Stimulated activated CD8-positive, alpha-beta memory T cell treated with anti-CD3 and anti-CD28 coated beads, Interleukin-12 subunit alpha, Interleukin-12 subunit beta, amount 100 ng/mL, for 1 hour (primary cell): ENCODE results near the gene PTOV1.
"Not testable (repeated sequence)": the region's sequence is repeated elsewhere in the genome, so short reads cannot be mapped to it uniquely, and the experiment has no call there.

Source experiments
- DNase-seq: peaks from one replicate; pipeline ENCODE4 v3.0.0-alpha.2; 2020; ENCODE audit warnings: low read depth

PTOV1 gene

GRCh38 chr19:49817964-49818648 is 32.9 kb upstream of the PTOV1 start, which contains the start of gene MED25:
MED25 (plus strand) TSS chr19:49818289; CDS start chr19:49818342, 53 bp downstream.
- DNase-seq: peak; percentile 76

- no peak for DNase-seq
These were observed 32.1 kb upstream of the PTOV1 start for GRCh38 chr19:49818649-49819370.

DNA sequence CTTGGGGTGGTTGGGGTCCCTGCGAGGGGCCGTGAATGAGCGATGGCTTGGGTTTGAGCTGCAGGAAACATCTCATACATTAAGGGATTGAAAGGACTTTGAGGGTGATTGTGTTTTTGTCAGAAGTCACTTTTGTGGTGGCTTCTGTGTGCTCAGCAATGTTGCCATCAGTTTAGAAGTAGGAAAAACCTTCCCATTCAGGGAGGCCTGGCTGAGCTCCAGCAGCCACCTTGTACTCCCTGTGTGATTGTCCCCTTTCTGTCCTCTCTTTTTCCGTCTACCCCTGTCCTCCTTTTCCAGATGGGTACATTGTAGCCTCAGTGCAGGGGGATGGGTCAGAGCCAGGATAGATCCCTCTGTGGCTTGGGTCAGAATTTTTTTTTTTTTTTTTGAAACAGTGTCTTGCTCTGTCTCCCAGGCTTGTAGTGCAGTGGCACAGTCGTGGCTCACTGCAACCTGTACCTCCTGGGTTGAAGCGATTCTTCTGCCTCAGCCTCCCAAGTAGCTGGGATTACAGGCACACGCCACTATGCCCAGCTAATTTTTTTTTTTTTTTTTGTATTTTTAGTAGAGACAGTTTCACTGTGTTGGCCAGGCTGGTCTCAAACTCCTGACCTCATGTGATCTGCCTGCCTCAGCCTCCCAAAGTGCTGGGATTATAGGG is 31.4 kb upstream of the PTOV1 start:
- not testable (repeated sequence) for DNase-seq

DNA sequence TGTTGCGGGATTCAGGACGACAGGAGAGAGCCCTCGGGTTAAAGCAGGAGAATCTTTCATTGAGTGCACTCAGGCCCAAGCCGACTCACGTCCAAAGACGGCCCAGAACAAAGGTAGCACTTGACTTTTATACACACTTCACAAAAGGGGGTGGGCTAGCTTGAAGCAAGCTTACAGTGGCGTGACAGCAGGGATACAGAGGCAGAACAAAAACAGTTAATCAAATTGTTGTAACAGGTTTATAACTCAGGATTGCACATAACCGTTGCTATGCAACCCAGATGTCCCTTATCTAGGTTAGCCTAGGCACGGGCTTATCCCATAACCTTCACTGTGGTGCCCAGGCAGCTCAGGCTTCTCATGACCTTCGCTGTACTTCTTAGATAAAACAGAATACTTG is 30.8 kb upstream of the PTOV1 start:
- no peak for DNase-seq

DNA sequence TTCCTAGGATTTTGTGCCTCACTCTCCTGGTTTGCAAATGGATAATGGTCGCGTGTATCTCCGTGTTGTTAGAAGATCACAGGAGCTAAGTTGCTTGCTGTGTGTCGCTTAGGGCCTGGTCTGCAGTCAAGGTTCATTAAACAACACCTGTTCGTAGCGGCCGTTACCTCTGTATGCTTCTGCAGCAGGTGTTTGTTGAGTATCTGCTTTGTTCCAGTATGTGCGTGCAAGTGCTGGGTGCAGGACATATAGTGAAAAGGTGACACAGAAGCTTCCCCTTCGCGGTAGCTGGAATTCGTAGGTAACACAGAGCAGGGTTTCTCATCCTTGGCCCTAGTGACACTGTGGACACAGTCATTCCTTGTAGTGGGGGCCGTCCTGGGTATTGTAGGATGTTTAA is 27.5 kb upstream of the PTOV1 start:
- no peak for DNase-seq

GRCh38 chr19:49824662-49825061 is 26.3 kb upstream of the PTOV1 start:
- no peak for DNase-seq

GRCh38 chr19:49827034-49827433 is 23.9 kb upstream of the PTOV1 start:
- DNase-seq: no peak

- no peak for DNase-seq
These were observed 21.8 kb upstream of the PTOV1 start for GRCh38 chr19:49829200-49829599.

DNA sequence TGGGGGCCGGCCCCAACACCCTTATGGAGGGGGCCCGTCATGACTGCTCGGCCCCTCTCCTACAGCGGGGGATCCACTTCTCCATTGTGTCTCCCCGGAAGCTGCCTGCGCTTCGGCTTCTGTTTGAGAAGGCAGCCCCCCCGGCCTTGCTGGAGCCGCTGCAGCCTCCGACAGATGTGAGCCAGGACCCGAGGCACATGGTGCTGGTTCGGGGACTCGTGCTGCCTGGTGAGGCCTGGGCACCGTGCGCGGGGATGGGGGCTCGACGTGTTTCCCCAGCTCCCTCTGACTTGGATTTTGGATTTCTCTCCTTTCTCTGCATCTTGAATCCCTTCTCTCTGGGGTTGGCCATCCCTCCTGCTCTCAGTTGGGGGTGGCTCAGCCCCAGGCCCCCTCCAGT is 21.2 kb upstream of the PTOV1 start:
- no peak for DNase-seq

DNA sequence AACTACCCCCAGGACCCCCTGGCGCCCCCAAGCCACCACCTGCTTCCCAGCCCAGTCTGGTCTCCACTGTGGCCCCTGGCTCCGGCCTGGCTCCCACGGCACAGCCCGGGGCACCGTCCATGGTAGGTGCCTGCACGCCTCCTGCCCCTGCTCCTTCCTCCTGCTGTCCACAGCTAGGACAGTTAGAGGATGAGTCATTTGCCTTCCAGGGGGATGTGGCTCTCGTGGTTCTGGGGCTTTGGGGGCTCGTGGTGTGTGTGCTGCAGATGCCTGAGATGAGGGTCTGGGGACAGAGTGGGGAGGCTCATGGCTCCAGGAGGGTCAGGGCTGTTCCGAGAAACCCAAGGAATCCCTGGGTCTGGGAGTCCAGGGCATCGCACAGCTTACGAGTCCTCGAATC is 20.2 kb upstream of the PTOV1 start:
- no peak for DNase-seq

GRCh38 chr19:49831592-49831991 is 19.4 kb upstream of the PTOV1 start:
- DNase-seq: no peak

DNA sequence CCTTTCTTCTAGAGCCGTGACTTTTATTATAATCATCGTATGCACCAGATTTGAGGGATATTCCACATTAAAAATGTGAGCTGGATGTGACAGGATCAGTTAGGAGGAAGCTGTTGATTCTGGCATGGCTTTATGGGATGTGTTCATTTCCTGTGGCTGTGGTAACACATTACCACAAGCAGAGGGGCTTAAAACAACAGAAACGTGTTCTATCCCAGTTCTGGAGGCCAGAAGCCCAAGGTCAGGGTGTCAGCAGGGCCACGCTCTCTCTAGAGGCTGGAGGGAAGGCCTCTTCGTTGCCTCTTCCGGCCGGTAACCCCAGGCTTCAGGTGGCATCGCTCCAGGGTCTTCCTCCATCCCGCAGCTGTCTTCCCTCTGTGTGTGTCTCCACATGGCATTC is 18.4 kb upstream of the PTOV1 start:
- DNase-seq: no peak

DNA sequence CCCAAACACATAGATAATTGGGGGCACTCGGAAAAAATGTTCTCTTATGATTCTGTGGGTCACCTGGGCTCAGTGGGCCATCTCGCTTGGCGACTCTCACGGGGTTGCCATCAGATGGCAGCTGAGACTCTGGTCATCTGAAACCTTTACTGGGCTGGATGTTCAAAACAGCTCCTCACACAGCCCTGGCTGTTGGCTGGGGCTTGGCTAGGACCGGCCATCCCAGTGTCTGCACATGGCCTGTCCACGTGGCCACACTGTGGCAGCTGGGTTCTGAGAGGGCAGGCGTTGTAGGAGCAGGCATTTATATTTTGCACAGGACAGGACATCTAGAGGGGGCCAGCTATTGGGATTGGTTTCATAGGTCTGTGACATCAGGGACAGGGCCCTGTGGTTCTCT is 17.4 kb upstream of the PTOV1 start:
- no peak for DNase-seq

DNA sequence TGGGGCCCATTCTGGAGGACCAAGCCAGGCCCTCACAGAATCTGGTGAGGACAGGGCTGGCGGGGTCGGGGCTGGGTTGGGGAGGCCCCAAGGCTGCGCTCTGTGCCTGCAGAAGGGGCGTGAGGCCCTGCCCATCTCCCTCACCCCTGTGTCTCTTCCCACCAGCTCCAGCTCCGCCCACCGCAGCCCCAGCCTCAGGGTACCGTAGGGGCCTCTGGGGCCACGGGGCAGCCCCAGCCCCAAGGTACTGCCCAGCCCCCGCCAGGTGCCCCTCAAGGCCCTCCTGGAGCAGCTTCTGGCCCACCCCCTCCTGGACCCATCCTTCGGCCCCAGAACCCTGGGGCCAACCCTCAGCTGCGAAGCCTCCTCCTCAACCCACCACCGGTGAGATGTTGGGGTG is 15.4 kb upstream of the PTOV1 start:
- DNase-seq: no peak

- no peak for DNase-seq
These were observed 14.6 kb upstream of the PTOV1 start for GRCh38 chr19:49836176-49837008.

- DNase-seq: no peak
These were observed 14.0 kb upstream of the PTOV1 start for GRCh38 chr19:49837009-49837310.

DNA sequence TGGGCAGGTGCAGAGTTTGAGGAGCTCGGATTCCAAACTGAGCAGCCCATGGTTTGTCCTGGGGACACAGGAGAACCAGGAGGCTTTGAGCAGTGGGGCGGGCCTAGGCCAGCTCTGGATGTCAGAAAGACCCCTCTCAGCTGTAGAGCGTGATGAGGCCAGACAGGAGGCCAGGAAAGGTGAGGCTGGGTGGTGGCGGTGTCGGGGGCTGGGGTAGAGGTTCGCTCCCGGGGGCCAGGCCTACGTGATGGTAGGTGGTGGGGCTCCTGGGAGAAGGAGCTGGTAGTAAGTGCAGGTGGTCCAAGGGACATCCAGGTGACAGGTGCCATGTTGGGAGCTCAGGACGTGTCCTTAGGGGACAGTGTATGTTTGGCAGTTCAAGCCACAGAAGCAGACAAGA is 13.5 kb upstream of the PTOV1 start:
- DNase-seq: no peak

DNA sequence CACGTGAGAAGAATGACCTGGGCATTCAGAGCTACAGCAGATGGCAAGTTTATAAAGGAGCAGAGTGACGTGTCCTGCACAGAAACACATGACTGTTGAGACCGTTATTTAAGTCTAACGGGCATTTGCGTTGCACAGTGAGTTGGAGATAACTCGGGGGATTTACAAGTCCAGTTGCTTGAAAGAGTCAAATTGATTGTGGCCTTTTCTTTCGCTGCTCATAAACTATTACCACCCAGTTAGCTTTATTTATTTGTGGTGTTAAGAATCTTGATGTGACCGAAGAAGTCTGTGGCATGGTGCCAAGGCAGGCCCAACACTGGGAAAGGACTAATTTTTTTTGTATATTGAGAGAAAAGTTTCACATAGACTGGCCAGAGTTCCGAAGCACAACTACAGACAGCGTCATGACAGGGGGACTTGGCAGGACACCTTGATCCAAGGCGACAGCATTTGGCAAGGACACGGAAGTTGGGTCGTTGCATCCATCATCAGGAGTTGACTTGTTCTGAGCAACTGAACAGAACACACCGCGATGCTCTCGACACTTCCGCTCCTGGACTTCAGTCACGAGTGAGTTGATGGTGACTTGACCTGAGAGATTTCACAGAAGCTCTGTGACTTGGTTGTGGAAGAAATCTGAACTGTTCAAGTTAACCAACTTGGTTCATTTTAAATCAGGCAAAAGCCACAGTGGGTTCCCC is 11.9 kb upstream of the PTOV1 start:
- no peak for DNase-seq

GRCh38 chr19:49839713-49840112 is 11.2 kb upstream of the PTOV1 start:
- DNase-seq: no peak

- DNase-seq: no peak
These were observed 10.6 kb upstream of the PTOV1 start for GRCh38 chr19:49840321-49840720.

- no peak for DNase-seq
These were observed 10.2 kb upstream of the PTOV1 start for GRCh38 chr19:49840736-49841249.

GRCh38 chr19:49843265-49843664 is 7.7 kb upstream of the PTOV1 start:
- DNase-seq: no peak
